Activated naive CD4-positive, alpha-beta T cell treated with anti-CD3 and anti-CD28 coated beads, Interleukin-2, amount 50 U/mL, for 24 hours (primary cell): ENCODE data around the gene THSD7A.
"Not testable (repeated sequence)": the region's sequence is repeated elsewhere in the genome, so short reads cannot be mapped to it uniquely, and the experiment has no call there.

Experiments used
- H3K27ac Mint-ChIP-seq: one replicate; pipeline ENCODE4 v1.8.0; 2021; ENCODE audit warnings: mild to moderate bottlenecking, mixed read lengths
- H3K27me3 Mint-ChIP-seq: one replicate; pipeline ENCODE4 v1.8.0; 2021; ENCODE audit warnings: mixed read lengths
- H3K36me3 Mint-ChIP-seq: one replicate; pipeline ENCODE4 v1.8.0; 2021; ENCODE audit warnings: mixed read lengths
- H3K4me1 Mint-ChIP-seq: one replicate; pipeline ENCODE4 v1.8.0; 2021; ENCODE audit warnings: mixed read lengths
- H3K4me3 Mint-ChIP-seq: one replicate; pipeline ENCODE4 v1.8.0; 2021; ENCODE audit warnings: mild to moderate bottlenecking, mixed read lengths
- H3K9me3 Mint-ChIP-seq: one replicate; pipeline ENCODE4 v1.8.0; 2021; ENCODE audit warnings: mixed read lengths

Gene THSD7A

GRCh38 chr7:11452476-11452875 lies 379.5 kb downstream of the THSD7A start:
- no peak overlapping the region for H3K27ac Mint-ChIP-seq
- H3K27me3 Mint-ChIP-seq, result no peaks in the 10 kb centered on the region

GRCh38 chr7:11450281-11450680 lies 381.7 kb downstream of the THSD7A start:
- no peak overlapping the region for H3K4me3 Mint-ChIP-seq
- H3K27me3 Mint-ChIP-seq, result no peaks in the 10 kb centered on the region
- no peaks in the 10 kb centered on the region for H3K4me1 Mint-ChIP-seq
- H3K9me3 Mint-ChIP-seq, result no peaks in the 10 kb centered on the region
- no peak overlapping the region for H3K27ac Mint-ChIP-seq
- no peaks in the 10 kb centered on the region for H3K36me3 Mint-ChIP-seq

More at GRCh38 chr7:11452476-11452875, 379.5 kb downstream of the THSD7A start:
- H3K4me3 Mint-ChIP-seq, result no peak overlapping the region
- no peaks in the 10 kb centered on the region for H3K9me3 Mint-ChIP-seq
- no peaks in the 10 kb centered on the region for H3K36me3 Mint-ChIP-seq
- no peaks in the 10 kb centered on the region for H3K4me1 Mint-ChIP-seq

- H3K27ac Mint-ChIP-seq, result no peak overlapping the region
- no peaks in the 10 kb centered on the region for H3K27me3 Mint-ChIP-seq
- H3K36me3 Mint-ChIP-seq, result no peaks in the 10 kb centered on the region
- no peaks in the 10 kb centered on the region for H3K4me1 Mint-ChIP-seq
- no peaks in the 10 kb centered on the region for H3K9me3 Mint-ChIP-seq
- H3K4me3 Mint-ChIP-seq, result no peak overlapping the region
These were observed 382.7 kb downstream of the THSD7A start for GRCh38 chr7:11449316-11449715.

- H3K4me3 Mint-ChIP-seq, result no peak overlapping the region
- H3K27me3 Mint-ChIP-seq, result no peaks in the 10 kb centered on the region
- no peaks in the 10 kb centered on the region for H3K4me1 Mint-ChIP-seq
- H3K36me3 Mint-ChIP-seq, result no peaks in the 10 kb centered on the region
- no peaks in the 10 kb centered on the region for H3K9me3 Mint-ChIP-seq
- no peak overlapping the region for H3K27ac Mint-ChIP-seq
These were observed 383.7 kb downstream of the THSD7A start for GRCh38 chr7:11448323-11448722.

GRCh38 chr7:11447106-11447505 lies 384.9 kb downstream of the THSD7A start:
- Mint-ChIP-seq H3K27me3 (no peaks in the 10 kb centered on the region), H3K9me3 (no peaks in the 10 kb centered on the region), H3K4me3 (no peak overlapping the region), H3K36me3 (no peaks in the 10 kb centered on the region), H3K4me1 (no peaks in the 10 kb centered on the region), H3K27ac (no peak overlapping the region)

GRCh38 chr7:11443934-11444333 lies 388.1 kb downstream of the THSD7A start:
- not testable (repeated sequence) for H3K4me3 Mint-ChIP-seq, H3K27me3 Mint-ChIP-seq, H3K9me3 Mint-ChIP-seq, H3K36me3 Mint-ChIP-seq, H3K4me1 Mint-ChIP-seq, H3K27ac Mint-ChIP-seq

- no peak overlapping the region for H3K4me3 Mint-ChIP-seq
- no peaks in the 10 kb centered on the region for H3K4me1 Mint-ChIP-seq
- peaks cover 3% of the 10 kb centered on the region for H3K9me3 Mint-ChIP-seq
- peaks cover 1% of the 10 kb centered on the region for H3K27me3 Mint-ChIP-seq
- no peaks in the 10 kb centered on the region for H3K36me3 Mint-ChIP-seq
- no peak overlapping the region for H3K27ac Mint-ChIP-seq
These were observed 394.0 kb downstream of the THSD7A start for GRCh38 chr7:11437994-11438393.

- no peaks in the 10 kb centered on the region for H3K36me3 Mint-ChIP-seq
- peaks cover 3% of the 10 kb centered on the region for H3K9me3 Mint-ChIP-seq
- H3K27ac Mint-ChIP-seq, result no peak overlapping the region
- H3K27me3 Mint-ChIP-seq, result peaks cover 1% of the 10 kb centered on the region
- no peaks in the 10 kb centered on the region for H3K4me1 Mint-ChIP-seq
- H3K4me3 Mint-ChIP-seq, result no peak overlapping the region
These were observed 395.0 kb downstream of the THSD7A start for GRCh38 chr7:11436773-11437524.

- Mint-ChIP-seq H3K9me3 (peaks cover 3% of the 10 kb centered on the region), H3K4me3 (no peak overlapping the region), H3K27me3 (no peaks in the 10 kb centered on the region), H3K4me1 (no peaks in the 10 kb centered on the region), H3K27ac (no peak overlapping the region), H3K36me3 (no peaks in the 10 kb centered on the region)
These were observed 395.7 kb downstream of the THSD7A start for GRCh38 chr7:11436316-11436715.

- H3K27me3 Mint-ChIP-seq, result no peaks in the 10 kb centered on the region
- H3K9me3 Mint-ChIP-seq, result peaks cover 3% of the 10 kb centered on the region
- no peaks in the 10 kb centered on the region for H3K4me1 Mint-ChIP-seq
These were observed 397.6 kb downstream of the THSD7A start for GRCh38 chr7:11434366-11434765.

GRCh38 chr7:11430841-11431240 lies 401.2 kb downstream of the THSD7A start:
- peaks cover 3% of the 10 kb centered on the region for H3K9me3 Mint-ChIP-seq
- no peaks in the 10 kb centered on the region for H3K36me3 Mint-ChIP-seq
- no peaks in the 10 kb centered on the region for H3K4me1 Mint-ChIP-seq
- H3K4me3 Mint-ChIP-seq, result no peak overlapping the region
- no peak overlapping the region for H3K27ac Mint-ChIP-seq
- no peaks in the 10 kb centered on the region for H3K27me3 Mint-ChIP-seq

More at GRCh38 chr7:11434366-11434765, 397.6 kb downstream of the THSD7A start:
- H3K36me3 Mint-ChIP-seq, result no peaks in the 10 kb centered on the region
- H3K27ac Mint-ChIP-seq, result no peak overlapping the region
- no peak overlapping the region for H3K4me3 Mint-ChIP-seq

GRCh38 chr7:11430112-11430511 lies 401.9 kb downstream of the THSD7A start:
- H3K27ac Mint-ChIP-seq, result no peak overlapping the region
- no peaks in the 10 kb centered on the region for H3K36me3 Mint-ChIP-seq
- no peaks in the 10 kb centered on the region for H3K4me1 Mint-ChIP-seq
- H3K4me3 Mint-ChIP-seq, result no peak overlapping the region
- H3K27me3 Mint-ChIP-seq, result no peaks in the 10 kb centered on the region
- peaks cover 2% of the 10 kb centered on the region for H3K9me3 Mint-ChIP-seq

GRCh38 chr7:11428877-11429581 lies 403.0 kb downstream of the THSD7A start:
- Mint-ChIP-seq H3K9me3 (no peaks in the 10 kb centered on the region), H3K27me3 (no peaks in the 10 kb centered on the region), H3K4me3 (no peak overlapping the region), H3K27ac (no peak overlapping the region), H3K4me1 (no peaks in the 10 kb centered on the region), H3K36me3 (no peaks in the 10 kb centered on the region)

- Mint-ChIP-seq H3K27me3 (no peaks in the 10 kb centered on the region), H3K27ac (no peak overlapping the region)
These were observed 404.2 kb downstream of the THSD7A start for GRCh38 chr7:11427686-11428273.

GRCh38 chr7:11424006-11424405 lies 408.0 kb downstream of the THSD7A start:
- H3K9me3 Mint-ChIP-seq, result peaks cover 5% of the 10 kb centered on the region
- no peak overlapping the region for H3K27ac Mint-ChIP-seq
- no peak overlapping the region for H3K4me3 Mint-ChIP-seq
- no peaks in the 10 kb centered on the region for H3K4me1 Mint-ChIP-seq
- H3K27me3 Mint-ChIP-seq, result no peaks in the 10 kb centered on the region
- no peaks in the 10 kb centered on the region for H3K36me3 Mint-ChIP-seq

More at GRCh38 chr7:11427686-11428273, 404.2 kb downstream of the THSD7A start:
- Mint-ChIP-seq H3K36me3 (no peaks in the 10 kb centered on the region), H3K9me3 (no peaks in the 10 kb centered on the region), H3K4me3 (no peak overlapping the region), H3K4me1 (no peaks in the 10 kb centered on the region)

GRCh38 chr7:11420049-11420448 lies 411.9 kb downstream of the THSD7A start:
- H3K4me1 Mint-ChIP-seq, result no peaks in the 10 kb centered on the region

More at GRCh38 chr7:11420049-11420448, 411.9 kb downstream of the THSD7A start:
- Mint-ChIP-seq H3K4me3 (no peak overlapping the region), H3K27ac (no peak overlapping the region), H3K27me3 (no peaks in the 10 kb centered on the region), H3K9me3 (peaks cover 5% of the 10 kb centered on the region), H3K36me3 (no peaks in the 10 kb centered on the region)
